Stimulated activated CD4-positive, alpha-beta T cell treated with anti-CD3 and anti-CD28 coated beads, Interleukin-15, amount 100 ng/mL, for 48 hours (primary cell): Measurements from ENCODE around the gene RPLP2.

Experiments
- DNase-seq, 2 donors: peaks; one replicate each; pipeline ENCODE4 v3.0.0-alpha.2; 2020; ENCODE audit warnings: low read depth in 2 of 2

Gene RPLP2

GRCh38 chr11:773830-774229, 35.9 kb upstream of the RPLP2 start:
- no peak for DNase-seq

GRCh38 chr11:774873-775592, 34.7 kb upstream of the RPLP2 start:
- DNase-seq: no peak

GRCh38 chr11:776263-776560, 33.6 kb upstream of the RPLP2 start:
- no peak for DNase-seq

GRCh38 chr11:776561-777287, 33.0 kb upstream of the RPLP2 start:
- no peak for DNase-seq

- DNase-seq: peak; percentile 85 to 90
Measured at GRCh38 chr11:777288-778255, 32.2 kb upstream of the RPLP2 start, which contains the start of gene GATD1. TSS of gene GATD1 (minus strand) at chr11:777487. CDS start at chr11:777462, 25 bp downstream.

- DNase-seq: no peak
Measured at GRCh38 chr11:778976-779954, 30.5 kb upstream of the RPLP2 start.

- no peak for DNase-seq
Measured at GRCh38 chr11:779955-780532, 29.7 kb upstream of the RPLP2 start.

- DNase-seq: no peak
Measured at GRCh38 chr11:782264-783174, 27.2 kb upstream of the RPLP2 start.

GRCh38 chr11:783581-784015, 26.2 kb upstream of the RPLP2 start:
- no peak for DNase-seq

GRCh38 chr11:786235-787083, 23.3 kb upstream of the RPLP2 start:
- no peak for DNase-seq

GRCh38 chr11:787084-787675, 22.6 kb upstream of the RPLP2 start:
- DNase-seq: no peak

- DNase-seq: no peak
Measured at GRCh38 chr11:788009-788640, 21.6 kb upstream of the RPLP2 start.

- no peak for DNase-seq
Measured at GRCh38 chr11:788953-789940, 20.5 kb upstream of the RPLP2 start.

- DNase-seq: no peak
Measured at GRCh38 chr11:789943-790342, 19.8 kb upstream of the RPLP2 start, which contains the start of gene CEND1. TSS of gene CEND1 (minus strand) at chr11:790090. CDS start at chr11:788576, 1,514 bp downstream.

GRCh38 chr11:790721-791564, 18.8 kb upstream of the RPLP2 start:
- no peak for DNase-seq
